Ramos (cell line): ENCODE results near the gene MMP1.

Source experiments
- in situ Hi-C: fragments of 300-500 bp; cut with MboI; formaldehyde crosslinking; loops from one replicate; pipeline ENCODE4 v1.14.3; 2022; ENCODE audit warnings: low sequenced_read_pairs; ENCODE audit not compliant: unreplicated experiment

The MMP1 gene

DNA sequence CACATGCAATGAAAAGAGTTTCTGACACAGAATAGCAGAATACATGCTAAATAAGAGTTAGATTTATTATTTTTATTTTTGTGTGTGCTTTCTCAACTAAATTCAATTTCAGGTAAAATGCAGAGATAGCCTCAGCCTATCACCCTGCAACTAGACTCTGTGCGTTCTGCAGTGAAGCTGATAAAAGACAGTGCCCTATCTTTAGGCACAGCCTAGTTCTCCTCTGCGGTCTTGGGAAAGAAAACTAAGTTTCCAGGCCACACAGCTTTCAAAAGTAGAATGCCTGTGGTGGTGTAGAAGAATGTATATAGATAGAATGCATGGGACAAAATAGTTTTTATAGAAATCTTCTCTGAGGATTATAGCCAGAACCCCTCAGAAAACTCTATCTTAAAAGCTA lies 12.0 kb upstream of the MMP1 start:
- in situ Hi-C loops = no loop called here

DNA sequence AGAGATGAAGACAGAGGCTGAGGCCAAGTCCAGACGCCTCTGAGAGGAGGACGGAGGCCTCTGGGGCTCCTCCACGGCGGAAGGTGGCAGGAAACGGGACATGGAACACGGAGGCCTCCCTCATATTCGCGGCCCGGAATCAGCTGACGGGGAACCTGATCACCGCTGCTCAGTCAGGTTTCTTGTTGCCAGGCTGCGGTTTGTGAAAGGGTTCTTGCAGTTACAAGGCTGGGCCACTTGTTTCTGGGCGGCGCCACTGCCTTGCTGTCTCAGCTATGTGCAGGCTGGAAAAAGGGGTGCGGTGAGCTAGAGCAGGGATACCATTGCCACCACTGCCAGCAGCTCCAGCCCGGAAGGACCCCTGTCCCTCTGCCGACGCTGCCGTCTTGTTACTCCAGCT lies 10.0 kb upstream of the MMP1 start:
- in situ Hi-C loops = no loop called here

DNA sequence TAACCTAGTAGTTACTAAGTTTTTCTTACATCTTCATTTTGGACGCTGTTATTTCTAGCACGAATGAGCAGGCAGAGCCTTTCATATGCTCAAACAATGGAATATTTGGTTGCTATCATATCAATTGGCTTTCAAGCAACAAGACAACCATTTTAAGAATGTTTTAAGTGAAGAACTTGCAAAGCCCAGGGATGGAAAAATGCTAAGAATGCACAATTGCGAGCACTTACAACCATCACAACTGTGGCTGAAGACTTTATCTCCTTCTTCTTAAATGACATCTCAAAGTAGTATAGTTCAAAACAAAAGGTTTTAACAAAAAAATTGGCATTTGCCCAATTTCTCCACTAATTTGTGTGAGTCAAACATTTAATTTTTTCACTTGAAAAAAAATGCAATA lies 8.3 kb upstream of the MMP1 start:
- in situ Hi-C loops = no loop called here

DNA sequence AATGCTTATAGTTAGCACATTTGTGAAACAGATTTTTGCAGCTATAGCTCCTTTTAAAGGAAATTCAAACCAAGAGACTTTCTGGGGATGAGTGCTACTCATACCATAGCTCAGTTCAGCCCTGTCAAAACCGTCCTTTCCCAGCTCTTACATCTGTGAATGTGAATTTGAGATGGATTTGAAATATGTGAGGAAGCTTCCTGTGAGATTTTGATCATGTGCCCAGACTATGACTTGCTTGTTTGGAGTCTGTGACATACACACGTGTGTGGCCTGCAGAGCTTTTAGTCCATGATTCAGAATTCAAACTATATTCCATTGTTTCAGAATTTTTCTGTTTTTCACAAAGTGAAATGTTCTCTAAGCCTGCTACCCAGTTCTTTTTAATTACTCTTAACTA lies 4.4 kb upstream of the MMP1 start:
- in situ Hi-C loops = no loop called here

DNA sequence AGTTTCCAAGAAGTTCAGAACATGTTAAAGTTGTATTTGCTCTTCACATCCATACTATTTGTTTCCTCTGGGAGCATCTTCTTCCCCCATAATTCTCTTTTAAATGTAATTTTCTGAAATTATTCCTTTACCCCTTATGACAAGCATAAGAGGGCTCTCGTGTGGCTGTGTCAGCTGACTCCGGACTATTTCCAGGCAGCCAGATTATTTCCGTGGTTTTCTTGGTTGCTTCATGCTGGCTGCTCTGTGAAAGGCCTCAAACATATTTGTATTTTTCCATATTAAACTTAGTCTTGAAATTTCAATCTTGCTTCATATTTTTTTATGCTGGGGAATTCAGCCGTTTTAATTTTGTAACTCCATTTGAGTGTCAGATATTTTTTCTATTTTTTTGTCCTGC lies 2.8 kb upstream of the MMP1 start:
- in situ Hi-C loops = no loop called here

DNA sequence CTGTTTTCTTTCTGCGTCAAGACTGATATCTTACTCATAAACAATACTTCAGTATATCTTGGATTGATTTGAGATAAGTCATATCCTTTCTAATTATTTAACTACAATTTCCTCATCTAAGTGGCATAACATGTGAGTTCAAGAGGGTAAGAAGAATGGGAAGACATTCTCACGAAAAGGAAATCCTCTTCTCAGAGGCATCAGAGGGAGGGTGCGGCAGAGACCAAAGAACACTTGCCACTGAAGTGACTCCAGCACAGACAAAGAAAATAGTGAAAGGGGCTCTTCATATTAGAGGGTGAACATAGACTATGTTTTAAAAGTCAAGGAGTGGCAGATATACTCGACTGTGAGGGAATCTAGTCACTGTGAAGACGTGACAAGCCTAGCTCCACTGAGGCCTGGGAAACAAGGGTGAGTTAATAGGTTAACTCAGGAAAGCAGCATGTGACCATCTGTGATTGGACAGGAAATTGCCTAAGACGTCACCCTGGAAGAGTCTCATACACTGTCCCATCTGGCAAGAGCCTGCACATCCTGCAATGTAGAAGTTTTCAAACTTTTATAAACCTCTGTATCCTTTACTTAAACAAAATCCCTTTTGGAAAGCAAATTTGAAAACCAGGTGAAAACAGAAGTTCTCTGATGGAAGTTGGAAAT lies 1.9 kb upstream of the MMP1 start:
- in situ Hi-C loops = no loop called here

DNA sequence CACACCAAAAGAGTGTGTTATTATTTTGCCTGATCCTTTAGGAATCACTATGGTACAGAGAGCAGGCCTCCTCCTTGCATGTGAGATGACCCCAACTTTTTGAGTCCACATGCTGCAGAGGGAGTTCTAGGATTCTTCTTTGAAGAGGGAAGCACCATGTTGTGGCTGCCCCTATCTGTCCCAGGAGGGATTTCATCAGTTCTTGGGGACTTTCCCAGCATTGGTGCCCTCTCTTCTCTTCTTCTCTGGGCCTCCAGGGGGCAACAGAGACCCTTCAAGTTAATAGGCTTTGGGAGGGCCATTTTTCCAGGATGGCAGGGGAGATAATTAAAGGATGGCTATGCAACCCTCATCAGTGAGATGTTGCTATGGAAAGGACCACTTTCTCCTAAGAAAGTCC lies 3.6 kb downstream of the MMP1 start:
- in situ Hi-C loops = no loop called here

DNA sequence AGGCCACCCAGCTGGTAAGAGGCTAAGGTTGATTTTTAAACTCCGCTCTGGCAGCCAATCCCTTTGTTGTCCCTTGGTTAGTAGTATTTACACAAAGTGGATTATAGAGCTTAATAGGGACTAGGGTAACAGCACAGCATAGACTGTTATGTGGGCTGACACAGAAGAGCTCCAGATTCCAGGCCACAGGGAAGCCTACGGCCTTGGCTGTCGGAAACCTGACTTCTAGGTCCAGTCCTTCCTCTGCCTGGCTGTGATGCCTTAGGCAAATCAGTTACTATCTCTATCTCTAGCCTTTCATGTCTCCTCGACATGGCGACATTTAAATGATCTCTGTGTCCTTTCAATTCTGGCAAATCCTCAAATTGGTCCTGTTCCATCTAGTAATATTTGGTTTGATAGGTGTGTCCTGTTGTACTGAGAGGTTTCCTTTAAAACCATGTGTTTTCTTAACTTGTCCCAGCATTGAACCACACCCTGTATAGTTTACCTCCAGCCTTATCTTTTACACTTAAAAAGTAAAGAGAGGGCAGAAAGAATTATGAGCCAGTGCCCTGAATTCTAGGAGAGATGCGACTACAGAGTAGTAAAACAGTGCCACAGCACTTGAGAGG lies 4.2 kb downstream of the MMP1 start:
- in situ Hi-C loops = no loop called here

DNA sequence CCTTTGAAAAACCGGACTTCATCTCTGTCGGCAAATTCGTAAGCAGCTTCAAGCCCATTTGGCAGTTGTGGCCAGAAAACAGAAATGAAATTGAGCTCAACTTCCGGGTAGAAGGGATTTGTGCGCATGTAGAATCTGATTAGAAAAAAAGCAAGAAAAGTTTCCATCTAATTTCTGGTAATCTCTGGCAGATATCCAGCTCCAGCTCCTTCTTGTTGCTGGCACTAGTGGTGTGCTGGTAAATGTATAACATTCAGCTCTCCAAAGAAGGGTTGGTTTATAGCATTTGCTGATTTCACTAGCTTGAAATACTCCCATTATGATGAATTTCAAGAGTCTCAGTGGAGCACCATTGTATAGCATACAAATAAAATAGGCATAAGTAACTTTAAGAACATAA lies 5.4 kb downstream of the MMP1 start:
- in situ Hi-C loops = no loop called here

DNA sequence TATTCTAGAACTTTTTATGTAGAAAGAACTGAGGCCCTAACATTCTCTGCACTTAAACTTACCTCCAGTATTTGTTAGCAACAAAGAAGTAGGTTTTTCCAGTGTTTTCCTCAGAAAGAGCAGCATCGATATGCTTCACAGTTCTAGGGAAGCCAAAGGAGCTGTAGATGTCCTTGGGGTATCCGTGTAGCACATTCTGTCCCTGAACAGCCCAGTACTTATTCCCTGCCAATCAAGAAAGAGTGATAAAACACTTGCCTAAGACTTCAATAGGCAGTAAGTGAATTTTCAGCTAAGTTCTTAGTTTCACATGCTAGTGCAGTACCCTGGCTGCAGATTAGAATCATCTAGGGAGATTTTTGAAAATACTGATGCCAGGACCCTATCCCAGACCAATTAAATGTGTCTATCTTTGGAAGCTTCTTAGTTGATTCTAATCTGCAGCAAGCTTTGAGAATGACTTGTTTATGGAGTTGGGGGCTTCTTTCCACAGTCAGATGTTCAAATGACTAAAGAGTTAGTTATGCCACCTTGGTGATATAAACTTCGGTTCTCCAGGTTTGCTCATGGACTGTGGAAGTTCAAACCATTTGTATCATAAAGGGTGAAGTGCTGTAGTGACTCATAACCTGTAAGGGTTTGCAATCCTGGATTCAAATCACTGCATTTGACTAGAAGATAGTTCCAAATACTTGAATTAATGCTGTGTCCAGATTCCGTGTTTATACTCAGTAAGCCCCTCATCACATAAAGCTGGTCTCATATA lies 6.5 kb downstream of the MMP1 start:
- in situ Hi-C loops = no loop called here

DNA sequence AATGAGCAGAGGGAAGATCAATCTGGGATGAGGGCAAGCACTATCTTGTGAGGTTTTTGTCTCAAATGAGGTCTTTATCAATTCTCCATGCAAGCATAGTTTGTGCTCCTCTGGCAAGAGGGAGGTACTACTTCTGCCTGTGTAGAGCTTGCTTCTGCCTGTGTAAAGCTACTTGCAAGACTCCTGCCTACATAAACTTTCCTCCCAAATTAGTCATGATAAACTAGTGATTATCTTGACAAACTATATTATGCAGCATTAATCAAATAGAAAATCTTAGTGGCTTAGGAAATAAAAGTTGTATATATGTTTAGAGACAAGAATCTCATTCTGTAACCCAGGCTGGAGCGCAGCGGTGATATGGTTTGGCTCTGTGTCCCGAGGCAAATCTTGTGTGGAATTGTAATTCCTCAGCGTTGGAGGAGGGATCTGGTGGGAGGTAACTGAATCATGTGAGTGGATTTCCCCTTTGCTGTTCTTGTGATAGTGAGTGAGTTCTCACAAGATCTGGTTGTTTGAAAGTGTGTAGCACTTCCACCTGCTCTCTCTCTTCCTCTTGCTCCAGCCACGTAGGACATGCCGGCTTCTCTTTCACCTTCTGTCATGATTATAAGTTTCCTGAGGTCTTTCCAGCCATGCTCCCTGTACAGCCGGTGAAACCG lies 9.5 kb downstream of the MMP1 start:
- in situ Hi-C loops = no loop called here

DNA sequence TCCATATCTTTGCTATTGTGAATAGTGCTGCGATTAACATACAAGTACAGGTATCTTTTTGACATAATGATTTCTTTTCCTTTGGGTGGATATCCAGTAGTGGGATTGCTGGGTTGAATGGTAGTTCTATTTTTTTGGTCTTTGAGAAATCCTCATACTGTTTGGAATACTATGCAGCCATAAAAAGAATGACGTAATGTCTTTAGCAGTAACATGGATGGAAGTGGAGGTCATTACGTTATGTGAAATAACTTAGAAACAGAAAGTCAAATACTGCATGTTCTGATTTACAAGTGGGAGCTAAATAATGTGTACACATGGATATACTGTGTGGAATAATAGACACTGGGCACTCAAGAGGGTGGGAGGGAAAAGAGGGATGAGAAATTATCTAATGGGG lies 13.6 kb downstream of the MMP1 start:
- in situ Hi-C loops = no loop called here

DNA sequence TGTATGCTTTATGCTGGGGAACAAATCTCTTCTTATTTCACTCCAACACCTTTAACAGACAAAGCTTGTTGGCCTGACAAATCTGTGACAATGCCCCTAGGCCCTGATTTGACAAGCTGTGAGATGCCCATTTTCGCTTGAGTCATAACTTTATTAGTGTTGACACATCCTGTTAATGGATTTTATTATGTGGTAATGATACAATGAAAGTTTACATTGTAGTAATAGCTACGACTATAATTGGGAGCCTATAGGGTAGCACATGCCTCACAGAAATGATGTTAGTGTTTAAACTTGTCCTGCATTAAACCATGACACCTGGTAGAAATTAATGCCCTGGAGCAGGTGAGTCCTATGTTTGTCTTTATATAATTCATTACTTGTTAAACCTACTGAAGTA lies 14.2 kb downstream of the MMP1 start:
- in situ Hi-C loops = no loop called here

DNA sequence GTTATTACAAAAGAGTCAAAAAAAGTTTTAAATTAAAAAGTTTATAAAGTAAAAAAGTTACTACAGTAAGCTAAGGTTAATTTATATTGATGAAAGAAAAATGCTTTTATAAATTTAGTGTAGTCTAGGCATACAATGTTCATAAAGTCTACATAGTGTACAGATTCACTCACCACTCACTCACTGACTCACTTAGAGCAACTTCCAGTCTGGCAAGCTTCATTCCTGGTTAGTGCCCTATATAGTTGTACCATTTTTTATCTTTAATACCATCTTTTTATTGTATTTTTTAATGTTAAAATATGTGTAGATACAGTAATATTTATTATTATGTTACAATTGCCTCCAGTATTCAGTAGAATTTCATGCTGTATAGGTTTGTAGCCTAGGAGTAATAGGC lies 14.9 kb downstream of the MMP1 start:
- in situ Hi-C loops = no loop called here

DNA sequence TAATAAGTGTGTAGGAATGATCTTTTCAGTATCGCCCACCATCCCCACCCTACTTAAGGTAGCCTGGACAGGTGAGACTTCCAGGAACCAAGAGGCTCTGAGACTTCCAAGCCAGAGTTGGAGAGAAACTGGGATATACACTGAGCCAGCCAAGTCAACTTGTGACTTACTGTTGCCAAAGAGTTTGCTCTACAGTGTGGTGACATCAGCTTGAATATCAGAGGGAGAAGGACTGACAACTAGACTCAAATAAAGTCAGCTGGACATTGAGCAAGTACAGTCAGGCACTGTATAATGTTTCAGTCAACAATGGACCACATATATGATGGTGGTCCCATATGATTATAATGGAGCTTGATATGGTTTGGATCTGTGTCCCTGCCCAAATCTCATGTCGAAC lies 16.3 kb downstream of the MMP1 start:
- in situ Hi-C loops = no loop called here

DNA sequence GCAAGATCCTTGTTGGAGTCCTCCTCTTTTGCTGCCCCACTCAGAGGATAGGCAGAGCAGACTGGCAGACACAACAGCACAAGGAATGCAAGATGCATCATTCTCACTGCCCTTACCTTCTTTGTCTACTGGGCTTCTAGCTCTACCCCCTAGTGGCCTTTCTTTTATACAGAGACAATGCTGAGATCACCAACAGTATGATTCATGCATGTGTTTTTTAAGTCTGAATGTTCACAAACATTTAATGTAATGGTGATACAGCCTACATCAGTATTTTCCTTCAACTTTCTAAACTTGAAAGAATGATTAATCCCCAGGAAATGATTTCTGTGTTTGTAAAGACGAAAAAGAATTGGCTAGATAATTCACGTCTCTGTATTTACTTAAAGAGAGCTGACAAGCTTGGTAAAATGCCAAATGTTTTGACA lies 17.5 kb downstream of the MMP1 start, which contains the start of gene MMP10:
MMP10 (minus strand) TSS at position 138 of the 428 bp plus-strand sequence; CDS start at position 101, 37 bp downstream.
- in situ Hi-C loops = no loop called here

DNA sequence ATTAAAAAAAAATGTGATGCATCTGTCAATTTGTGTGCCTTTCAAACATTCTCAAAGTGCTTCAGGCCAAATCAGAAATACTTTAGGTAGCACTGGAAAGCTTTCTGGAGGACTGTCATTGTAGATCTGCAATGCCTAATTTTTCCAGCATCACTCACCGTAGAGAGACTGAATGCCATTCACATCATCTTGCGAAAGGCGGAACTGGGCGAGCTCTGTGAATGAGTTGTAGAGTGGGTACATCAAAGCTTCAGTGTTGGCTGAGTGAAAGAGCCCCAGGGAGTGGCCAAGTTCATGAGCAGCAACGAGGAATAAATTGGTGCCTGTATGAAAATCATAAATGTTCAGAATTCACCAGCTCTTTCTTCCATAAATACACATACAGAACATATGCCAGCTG lies 21.5 kb downstream of the MMP1 start:
- in situ Hi-C loops = no loop called here

DNA sequence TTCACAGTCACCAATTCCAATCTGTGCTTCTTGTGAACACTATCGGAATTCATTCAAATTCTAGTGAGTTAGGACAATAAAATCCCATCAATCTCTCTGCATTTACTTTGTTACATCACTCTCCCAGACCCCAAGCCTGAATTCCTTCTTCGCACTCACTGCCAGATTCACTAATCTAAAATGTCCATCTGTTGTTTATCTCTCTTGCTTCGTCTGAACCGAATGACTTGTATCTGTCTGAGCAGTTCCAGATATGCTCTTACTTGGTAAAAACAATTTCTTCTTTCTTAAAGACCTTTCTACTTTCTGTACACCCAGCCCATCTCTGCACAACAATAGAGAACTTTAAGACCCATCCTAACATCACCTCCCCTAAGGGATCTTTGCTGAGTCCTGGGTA lies 24.6 kb downstream of the MMP1 start:
- in situ Hi-C loops = no loop called here

DNA sequence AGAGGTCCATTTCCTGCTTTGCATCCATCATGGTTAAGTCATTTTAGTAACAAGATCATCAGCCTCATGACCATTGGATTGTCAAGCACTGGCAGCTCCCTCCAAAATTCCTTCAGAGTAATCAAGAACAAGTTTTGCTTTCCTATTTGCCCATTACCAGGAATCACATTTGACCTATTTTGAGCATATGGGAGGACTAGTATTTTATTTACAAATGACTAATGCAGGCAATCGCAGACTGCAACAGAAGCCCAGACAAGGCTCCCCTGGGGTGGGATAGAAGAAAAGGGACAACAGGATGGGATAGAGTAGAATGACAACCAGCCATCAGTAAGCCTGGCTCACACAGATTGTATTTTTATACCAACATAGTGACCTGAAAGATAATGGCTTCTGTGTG lies 26.6 kb downstream of the MMP1 start:
- in situ Hi-C loops = no loop called here

DNA sequence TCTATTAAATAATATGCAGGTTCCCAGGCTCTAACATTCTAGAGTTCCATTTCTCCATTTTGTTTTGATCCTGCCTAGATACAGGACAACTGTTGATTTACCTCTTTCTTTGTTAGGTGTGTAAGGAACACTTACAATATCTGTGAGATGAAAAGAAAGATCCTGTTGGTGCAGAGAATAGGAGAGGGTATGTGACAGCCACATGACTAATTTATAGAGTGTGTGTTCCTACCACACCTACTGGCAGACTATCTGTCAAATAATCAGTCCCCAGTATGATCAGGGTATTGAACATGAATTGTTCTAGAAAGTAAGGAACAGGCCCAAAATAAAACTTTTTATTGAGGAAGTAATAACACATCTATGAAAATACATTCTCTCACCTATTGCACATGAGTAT lies 27.8 kb downstream of the MMP1 start:
- in situ Hi-C loops = no loop called here

DNA sequence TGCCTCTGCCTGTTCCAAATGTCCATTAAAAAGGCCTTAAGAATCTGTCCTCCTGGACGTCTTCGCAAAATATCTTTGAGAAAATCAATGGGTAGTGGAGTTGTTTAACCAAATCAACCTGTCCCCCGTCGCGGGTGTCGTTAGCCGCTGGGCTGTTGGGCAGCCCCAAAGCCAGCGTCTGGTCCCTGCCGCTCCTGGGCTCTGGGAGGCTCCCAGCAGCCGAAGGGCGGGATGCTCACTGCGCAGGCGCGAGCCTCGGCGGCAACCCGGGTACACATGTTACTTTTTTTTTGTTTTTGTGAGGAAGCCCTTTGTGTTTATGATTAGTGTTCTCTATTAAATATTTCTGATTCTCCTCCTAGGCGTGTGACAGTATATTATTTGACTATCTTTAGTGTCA lies 30.2 kb downstream of the MMP1 start:
- in situ Hi-C loops = no loop called here
